HEK293 (cell line): ENCODE measurements around the gene A2ML1.

Source experiments
- CTCF ChIA-PET: fragments of 350-600 bp; formaldehyde crosslinking; extraction: SDS; loops from one replicate; lab custom pipeline; 2021; ENCODE audit warnings: antibody characterized with exemption; lab: Yijun Ruan, JAX
- POLR2A ChIA-PET: fragments of 300-600 bp; formaldehyde crosslinking; extraction: SDS; loops from one replicate; lab custom pipeline; 2020; ENCODE audit warnings: antibody characterized with exemption, inconsistent platforms; lab: Yijun Ruan, JAX
- H3K27ac ChIP-seq: fragments of 200-500 bp; sonication (Bioruptor generic); 2 replicates; pipeline ENCODE4 v1.5.1; 2014; ENCODE audit warnings: low read depth, low read length, control low read depth, inconsistent platforms; ENCODE audit errors: extremely low read depth
- H3K36me3 ChIP-seq, 2 experiments: fragments of 200-500 bp in 1 of 2; sonication (Bioruptor generic) in 1 of 2; 1 replicate in 1 of 2; 2 replicates in 1 of 2; pipeline ENCODE4 v1.5.1; 2014 to 2017; ENCODE audit warnings: inconsistent platforms in 2 of 2, low read length in 2 of 2; ENCODE audit not compliant: control insufficient read depth in 2 of 2, insufficient read depth in 1 of 2
- H3K4me1 ChIP-seq: fragments of 200-500 bp; sonication (Bioruptor generic); 2 replicates; pipeline ENCODE4 v1.5.1; 2014; ENCODE audit warnings: mild to moderate bottlenecking, low read length, inconsistent platforms; ENCODE audit not compliant: control insufficient read depth, insufficient read depth
- H3K4me3 ChIP-seq: 2 replicates; pipeline ENCODE4 v1.5.1; 2011; ENCODE audit warnings: low read depth, mild to moderate bottlenecking, control low read depth, low read length, moderate library complexity
- H3K9me3 ChIP-seq: fragments of 200-500 bp; sonication (Bioruptor generic); 2 replicates; pipeline ENCODE4 v1.5.1; 2014; ENCODE audit warnings: low read depth, low read length, inconsistent platforms; ENCODE audit not compliant: control insufficient read depth, insufficient read depth
- KLF10 ChIP-seq: fragments of 450-650 bp; IDR thresholded peaks from 2 replicates; pipeline ENCODE4 v1.5.1; 2018; ENCODE audit warnings: missing biosample characterization, mild to moderate bottlenecking, missing genetic modification characterization
- MYNN ChIP-seq: fragments of 450-650 bp; formaldehyde crosslinking; IDR thresholded peaks from 2 replicates; pipeline ENCODE4 v1.5.1; 2016; ENCODE audit warnings: missing biosample characterization, missing genetic modification characterization, borderline replicate concordance
- RBAK ChIP-seq: fragments of 450-650 bp; formaldehyde crosslinking; IDR thresholded peaks from 2 replicates; pipeline ENCODE4 v1.5.1; 2016; ENCODE audit warnings: missing biosample characterization, missing genetic modification characterization
- ZNF10 ChIP-seq: fragments of 450-650 bp; formaldehyde crosslinking; IDR thresholded peaks from 2 replicates; pipeline ENCODE4 v1.5.1; 2017; ENCODE audit warnings: missing biosample characterization, missing genetic modification characterization
- ZNF416 ChIP-seq: fragments of 450-650 bp; formaldehyde crosslinking; IDR thresholded peaks from 2 replicates; pipeline ENCODE4 v1.5.1; 2016; ENCODE audit warnings: missing biosample characterization, missing genetic modification characterization
- ZNF433 ChIP-seq: fragments of 450-650 bp; formaldehyde crosslinking; IDR thresholded peaks from 2 replicates; pipeline ENCODE4 v1.5.1; 2016; ENCODE audit warnings: missing biosample characterization, missing genetic modification characterization, low read depth
- ZNF544 ChIP-seq: fragments of 450-650 bp; formaldehyde crosslinking; IDR thresholded peaks from 2 replicates; pipeline ENCODE4 v1.5.0; 2017; ENCODE audit warnings: missing biosample characterization, missing genetic modification characterization
- ZNF549 ChIP-seq: fragments of 450-650 bp; IDR thresholded peaks from 2 replicates; pipeline ENCODE4 v1.5.1; 2018; ENCODE audit warnings: missing biosample characterization, missing genetic modification characterization, mild to moderate bottlenecking, inconsistent platforms, moderate library complexity
- ZNF555 ChIP-seq: fragments of 450-650 bp; formaldehyde crosslinking; conservative IDR thresholded peaks from 2 replicates; pipeline ENCODE4 v1.5.1; 2017; ENCODE audit warnings: missing biosample characterization, mild to moderate bottlenecking, missing genetic modification characterization, inconsistent platforms
- ZNF621 ChIP-seq: fragments of 450-650 bp; formaldehyde crosslinking; IDR thresholded peaks from 2 replicates; pipeline ENCODE4 v1.5.1; 2017; ENCODE audit warnings: missing biosample characterization, missing genetic modification characterization
- ZNF792 ChIP-seq: fragments of 450-650 bp; formaldehyde crosslinking; IDR thresholded peaks from 2 replicates; pipeline ENCODE4 v1.5.1; 2016; ENCODE audit warnings: missing biosample characterization, missing genetic modification characterization
- ZNF837 ChIP-seq: fragments of 450-650 bp; formaldehyde crosslinking; IDR thresholded peaks from 2 replicates; pipeline ENCODE4 v1.5.1; 2016; ENCODE audit warnings: missing biosample characterization, missing genetic modification characterization
- ZXDB ChIP-seq: fragments of 450-650 bp; formaldehyde crosslinking; IDR thresholded peaks from 2 replicates; pipeline ENCODE4 v1.5.1; 2016; ENCODE audit warnings: missing biosample characterization, missing genetic modification characterization
- TF ChIP-seq, protein P1 (sequence below): fragments of 450-650 bp; formaldehyde crosslinking; IDR thresholded peaks from 2 replicates; pipeline ENCODE4 v1.5.1; 2016; ENCODE audit warnings: missing biosample characterization, missing genetic modification characterization
- TF ChIP-seq, protein P2 (sequence below): fragments of 450-650 bp; formaldehyde crosslinking; IDR thresholded peaks from 2 replicates; pipeline ENCODE4 v1.5.1; 2016; ENCODE audit warnings: missing biosample characterization, missing genetic modification characterization
- TF ChIP-seq, protein P3 (sequence below): fragments of 450-650 bp; formaldehyde crosslinking; IDR thresholded peaks from 2 replicates; pipeline ENCODE4 v1.5.1; 2016; ENCODE audit warnings: missing biosample characterization, missing genetic modification characterization
- TF ChIP-seq, protein P4 (sequence below): fragments of 450-650 bp; formaldehyde crosslinking; IDR thresholded peaks from 2 replicates; pipeline ENCODE4 v1.5.1; 2016; ENCODE audit warnings: missing biosample characterization, missing genetic modification characterization
- TF ChIP-seq, protein P5 (sequence below): fragments of 450-650 bp; formaldehyde crosslinking; IDR thresholded peaks from 2 replicates; pipeline ENCODE4 v1.5.1; 2016; ENCODE audit warnings: missing biosample characterization, missing genetic modification characterization, borderline replicate concordance
- TF ChIP-seq, protein P6 (sequence below): IDR thresholded peaks from 2 replicates; pipeline ENCODE4 v1.6.1; 2011; ENCODE audit warnings: mild to moderate bottlenecking, low read depth, low read length, borderline replicate concordance
- TF ChIP-seq, protein P7 (sequence below): fragments of 450-650 bp; formaldehyde crosslinking; IDR thresholded peaks from 2 replicates; pipeline ENCODE4 v1.5.1; 2016; ENCODE audit warnings: missing biosample characterization, missing genetic modification characterization

A2ML1 gene

DNA sequence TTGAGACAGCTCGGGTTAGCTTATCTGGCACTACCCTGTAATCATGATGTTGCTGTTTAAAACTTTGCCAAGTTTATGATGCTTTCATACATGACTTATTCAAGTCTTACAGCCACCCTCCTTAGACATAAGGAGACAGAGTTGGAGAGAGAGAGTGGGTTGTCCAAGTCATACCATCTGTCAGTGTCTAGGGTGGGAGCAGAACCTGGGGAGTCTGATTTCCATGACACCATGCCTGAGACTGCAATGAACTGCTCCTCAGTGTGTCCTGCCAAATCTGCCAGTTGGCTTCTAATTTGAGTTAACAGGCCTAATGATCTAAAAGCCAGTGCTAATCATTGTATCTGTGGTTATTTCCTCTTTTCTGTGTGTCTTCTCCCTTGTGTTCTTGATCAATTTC is 48.2 kb downstream of the A2ML1 start:
- CTCF ChIA-PET: interaction anchor here (2.6 kb wide), 1 partner anchor 10 kb away, joined by 17 read pairs; no protein-coding TSS in a partner anchor
- Histone ChIP-seq H3K9me3 (no peaks in the 10 kb centered on the region), H3K36me3 (no peaks in the 10 kb centered on the region), H3K4me1 (peaks cover 3% of the 10 kb centered on the region; the same call in 1 of the 2 replicates), H3K4me3 (no peak overlapping the region), H3K27ac (no peak overlapping the region)
- POLR2A ChIA-PET: no interaction called here
- no peak for TF ChIP-seq ZNF555 (tag by site-specific recombination)
- TF ChIP-seq, protein P1, sequence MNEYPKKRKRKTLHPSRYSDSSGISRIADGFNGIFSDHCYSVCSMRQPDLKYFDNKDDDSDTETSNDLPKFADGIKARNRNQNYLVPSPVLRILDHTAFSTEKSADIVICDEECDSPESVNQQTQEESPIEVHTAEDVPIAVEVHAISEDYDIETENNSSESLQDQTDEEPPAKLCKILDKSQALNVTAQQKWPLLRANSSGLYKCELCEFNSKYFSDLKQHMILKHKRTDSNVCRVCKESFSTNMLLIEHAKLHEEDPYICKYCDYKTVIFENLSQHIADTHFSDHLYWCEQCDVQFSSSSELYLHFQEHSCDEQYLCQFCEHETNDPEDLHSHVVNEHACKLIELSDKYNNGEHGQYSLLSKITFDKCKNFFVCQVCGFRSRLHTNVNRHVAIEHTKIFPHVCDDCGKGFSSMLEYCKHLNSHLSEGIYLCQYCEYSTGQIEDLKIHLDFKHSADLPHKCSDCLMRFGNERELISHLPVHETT: no peak
- no peak for TF ChIP-seq ZNF416 (tag by site-specific recombination)
- TF ChIP-seq, protein P2, sequence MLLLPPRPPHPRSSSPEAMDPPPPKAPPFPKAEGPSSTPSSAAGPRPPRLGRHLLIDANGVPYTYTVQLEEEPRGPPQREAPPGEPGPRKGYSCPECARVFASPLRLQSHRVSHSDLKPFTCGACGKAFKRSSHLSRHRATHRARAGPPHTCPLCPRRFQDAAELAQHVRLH (tag by site-specific recombination): no peak
- TF ChIP-seq ZNF433 (tag by site-specific recombination): no peak
- TF ChIP-seq, protein P3, sequence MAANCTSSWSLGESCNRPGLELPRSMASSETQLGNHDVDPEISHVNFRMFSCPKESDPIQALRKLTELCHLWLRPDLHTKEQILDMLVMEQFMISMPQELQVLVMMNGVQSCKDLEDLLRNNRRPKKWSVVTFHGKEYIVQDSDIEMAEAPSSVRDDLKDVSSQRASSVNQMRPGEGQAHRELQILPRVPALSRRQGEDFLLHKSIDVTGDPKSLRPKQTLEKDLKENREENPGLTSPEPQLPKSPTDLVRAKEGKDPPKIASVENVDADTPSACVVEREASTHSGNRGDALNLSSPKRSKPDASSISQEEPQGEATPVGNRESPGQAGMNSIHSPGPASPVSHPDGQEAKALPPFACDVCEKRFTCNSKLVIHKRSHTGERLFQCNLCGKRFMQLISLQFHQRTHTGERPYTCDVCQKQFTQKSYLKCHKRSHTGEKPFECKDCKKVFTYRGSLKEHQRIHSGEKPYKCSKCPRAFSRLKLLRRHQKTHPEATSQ (tag by site-specific recombination): no peak
- TF ChIP-seq, protein P4, sequence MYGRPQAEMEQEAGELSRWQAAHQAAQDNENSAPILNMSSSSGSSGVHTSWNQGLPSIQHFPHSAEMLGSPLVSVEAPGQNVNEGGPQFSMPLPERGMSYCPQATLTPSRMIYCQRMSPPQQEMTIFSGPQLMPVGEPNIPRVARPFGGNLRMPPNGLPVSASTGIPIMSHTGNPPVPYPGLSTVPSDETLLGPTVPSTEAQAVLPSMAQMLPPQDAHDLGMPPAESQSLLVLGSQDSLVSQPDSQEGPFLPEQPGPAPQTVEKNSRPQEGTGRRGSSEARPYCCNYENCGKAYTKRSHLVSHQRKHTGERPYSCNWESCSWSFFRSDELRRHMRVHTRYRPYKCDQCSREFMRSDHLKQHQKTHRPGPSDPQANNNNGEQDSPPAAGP (tag by site-specific recombination): no peak
- TF ChIP-seq ZNF792 (tag by site-specific recombination): no peak
- TF ChIP-seq ZNF549 (tag by site-specific recombination): no peak
- no peak for TF ChIP-seq KLF10 (tag by site-specific recombination)
- TF ChIP-seq, protein P5, sequence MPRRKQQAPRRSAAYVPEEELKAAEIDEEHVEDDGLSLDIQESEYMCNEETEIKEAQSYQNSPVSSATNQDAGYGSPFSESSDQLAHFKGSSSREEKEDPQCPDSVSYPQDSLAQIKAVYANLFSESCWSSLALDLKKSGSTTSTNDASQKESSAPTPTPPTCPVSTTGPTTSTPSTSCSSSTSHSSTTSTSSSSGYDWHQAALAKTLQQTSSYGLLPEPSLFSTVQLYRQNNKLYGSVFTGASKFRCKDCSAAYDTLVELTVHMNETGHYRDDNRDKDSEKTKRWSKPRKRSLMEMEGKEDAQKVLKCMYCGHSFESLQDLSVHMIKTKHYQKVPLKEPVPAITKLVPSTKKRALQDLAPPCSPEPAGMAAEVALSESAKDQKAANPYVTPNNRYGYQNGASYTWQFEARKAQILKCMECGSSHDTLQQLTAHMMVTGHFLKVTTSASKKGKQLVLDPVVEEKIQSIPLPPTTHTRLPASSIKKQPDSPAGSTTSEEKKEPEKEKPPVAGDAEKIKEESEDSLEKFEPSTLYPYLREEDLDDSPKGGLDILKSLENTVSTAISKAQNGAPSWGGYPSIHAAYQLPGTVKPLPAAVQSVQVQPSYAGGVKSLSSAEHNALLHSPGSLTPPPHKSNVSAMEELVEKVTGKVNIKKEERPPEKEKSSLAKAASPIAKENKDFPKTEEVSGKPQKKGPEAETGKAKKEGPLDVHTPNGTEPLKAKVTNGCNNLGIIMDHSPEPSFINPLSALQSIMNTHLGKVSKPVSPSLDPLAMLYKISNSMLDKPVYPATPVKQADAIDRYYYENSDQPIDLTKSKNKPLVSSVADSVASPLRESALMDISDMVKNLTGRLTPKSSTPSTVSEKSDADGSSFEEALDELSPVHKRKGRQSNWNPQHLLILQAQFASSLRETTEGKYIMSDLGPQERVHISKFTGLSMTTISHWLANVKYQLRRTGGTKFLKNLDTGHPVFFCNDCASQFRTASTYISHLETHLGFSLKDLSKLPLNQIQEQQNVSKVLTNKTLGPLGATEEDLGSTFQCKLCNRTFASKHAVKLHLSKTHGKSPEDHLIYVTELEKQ: no peak
- no peak for TF ChIP-seq ZNF544 (tag by site-specific recombination)
- no peak for TF ChIP-seq ZNF837
- no peak for TF ChIP-seq ZXDB (tag by site-specific recombination)
- no peak for TF ChIP-seq ZNF621 (tag by site-specific recombination)
- TF ChIP-seq, protein P6, sequence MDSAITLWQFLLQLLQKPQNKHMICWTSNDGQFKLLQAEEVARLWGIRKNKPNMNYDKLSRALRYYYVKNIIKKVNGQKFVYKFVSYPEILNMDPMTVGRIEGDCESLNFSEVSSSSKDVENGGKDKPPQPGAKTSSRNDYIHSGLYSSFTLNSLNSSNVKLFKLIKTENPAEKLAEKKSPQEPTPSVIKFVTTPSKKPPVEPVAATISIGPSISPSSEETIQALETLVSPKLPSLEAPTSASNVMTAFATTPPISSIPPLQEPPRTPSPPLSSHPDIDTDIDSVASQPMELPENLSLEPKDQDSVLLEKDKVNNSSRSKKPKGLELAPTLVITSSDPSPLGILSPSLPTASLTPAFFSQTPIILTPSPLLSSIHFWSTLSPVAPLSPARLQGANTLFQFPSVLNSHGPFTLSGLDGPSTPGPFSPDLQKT: no peak
- no peak for TF ChIP-seq RBAK (tag by site-specific recombination)
- no peak for TF ChIP-seq MYNN (tag by site-specific recombination)
- TF ChIP-seq ZNF10 (tag by site-specific recombination): no peak
- TF ChIP-seq, protein P7, sequence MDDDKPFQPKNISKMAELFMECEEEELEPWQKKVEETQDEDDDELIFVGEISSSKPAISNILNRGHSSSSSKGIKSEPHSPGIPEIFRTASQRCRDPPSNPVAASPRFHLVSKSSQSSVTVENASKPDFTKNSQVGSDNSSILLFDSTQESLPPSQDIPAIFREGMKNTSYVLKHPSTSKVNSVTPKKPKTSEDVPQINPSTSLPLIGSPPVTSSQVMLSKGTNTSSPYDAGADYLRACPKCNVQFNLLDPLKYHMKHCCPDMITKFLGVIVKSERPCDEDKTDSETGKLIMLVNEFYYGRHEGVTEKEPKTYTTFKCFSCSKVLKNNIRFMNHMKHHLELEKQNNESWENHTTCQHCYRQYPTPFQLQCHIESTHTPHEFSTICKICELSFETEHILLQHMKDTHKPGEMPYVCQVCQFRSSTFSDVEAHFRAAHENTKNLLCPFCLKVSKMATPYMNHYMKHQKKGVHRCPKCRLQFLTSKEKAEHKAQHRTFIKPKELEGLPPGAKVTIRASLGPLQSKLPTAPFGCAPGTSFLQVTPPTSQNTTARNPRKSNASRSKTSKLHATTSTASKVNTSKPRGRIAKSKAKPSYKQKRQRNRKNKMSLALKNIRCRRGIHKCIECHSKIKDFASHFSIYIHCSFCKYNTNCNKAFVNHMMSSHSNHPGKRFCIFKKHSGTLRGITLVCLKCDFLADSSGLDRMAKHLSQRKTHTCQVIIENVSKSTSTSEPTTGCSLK (tag by site-specific recombination): no peak
- TF ChIP-seq, all 188 proteins: peak for 0
